ENCODE results near the gene ZNF292. TPM values are rescaled to one million over a fixed set of nuclear protein-coding genes. Genes with fewer than 3 reads are reported as not detected.
A peak's percentile ranks its signal among the peaks of the same experiment; 100 is the strongest.
"Not testable (repeated sequence)": the region's sequence is repeated elsewhere in the genome, so short reads cannot be mapped to it uniquely, and the experiment has no call there.

ZNF292 gene
- total RNA-seq, 1 donor from 2014 or later = 89.9 TPM

- Mint-ChIP-seq H3K27me3 (ENCODE audit: unreplicated experiment) (peaks cover 18% of the 10 kb centered on the region), H3K27ac (ENCODE audit: unreplicated experiment) (peak overlapping the region; percentile 100), H3K36me3 (ENCODE audit: unreplicated experiment) (no peaks in the 10 kb centered on the region), H3K4me1 (ENCODE audit: low read depth, unreplicated experiment) (peaks cover 27% of the 10 kb centered on the region), H3K4me3 (ENCODE audit: unreplicated experiment) (peak overlapping the region; percentile 93), H3K9me3 (ENCODE audit: unreplicated experiment) (peaks cover 20% of the 10 kb centered on the region)
- TF ChIP-seq CTCF (IDR thresholded peaks at IDR 0.05; ENCODE audit: partially characterized antibody, unreplicated experiment) = no peak
- DNase-seq = peak; percentile 84
Observed at GRCh38 chr6:87155842-87156815, 764 bp downstream of the ZNF292 start.

- Mint-ChIP-seq H3K27me3 (ENCODE audit: unreplicated experiment) (peaks cover 18% of the 10 kb centered on the region), H3K27ac (ENCODE audit: unreplicated experiment) (peak overlapping the region; percentile 43), H3K4me3 (ENCODE audit: unreplicated experiment) (peak overlapping the region; percentile 93), H3K4me1 (ENCODE audit: low read depth, unreplicated experiment) (peaks cover 32% of the 10 kb centered on the region), H3K9me3 (ENCODE audit: unreplicated experiment) (peaks cover 20% of the 10 kb centered on the region)
- not testable (repeated sequence) for DNase-seq; H3K36me3 Mint-ChIP-seq (ENCODE audit: unreplicated experiment)
Observed at GRCh38 chr6:87157596-87157995, 2.2 kb downstream of the ZNF292 start.

- H3K27ac Mint-ChIP-seq (ENCODE audit: unreplicated experiment) = no peak overlapping the region
Observed at GRCh38 chr6:87161299-87161698, 5.9 kb downstream of the ZNF292 start.

GRCh38 chr6:87164004-87164403 is 8.6 kb downstream of the ZNF292 start:
- H3K4me3 Mint-ChIP-seq (ENCODE audit: unreplicated experiment) = no peak overlapping the region
- peaks cover 1% of the 10 kb centered on the region for H3K9me3 Mint-ChIP-seq (ENCODE audit: unreplicated experiment)
- peak overlapping the region; percentile 2 for H3K27ac Mint-ChIP-seq (ENCODE audit: unreplicated experiment)
- H3K27me3 Mint-ChIP-seq (ENCODE audit: unreplicated experiment) = no peaks in the 10 kb centered on the region
- peaks cover 41% of the 10 kb centered on the region for H3K4me1 Mint-ChIP-seq (ENCODE audit: low read depth, unreplicated experiment)
- TF ChIP-seq CTCF (IDR thresholded peaks at IDR 0.05; ENCODE audit: partially characterized antibody, unreplicated experiment) = no peak
- H3K36me3 Mint-ChIP-seq (ENCODE audit: unreplicated experiment) = no peaks in the 10 kb centered on the region
- no peak for DNase-seq

More at GRCh38 chr6:87161299-87161698, 5.9 kb downstream of the ZNF292 start:
- no peak for DNase-seq
- no peaks in the 10 kb centered on the region for H3K36me3 Mint-ChIP-seq (ENCODE audit: unreplicated experiment)
- no peak overlapping the region for H3K4me3 Mint-ChIP-seq (ENCODE audit: unreplicated experiment)
- no peak for TF ChIP-seq CTCF (IDR thresholded peaks at IDR 0.05; ENCODE audit: partially characterized antibody, unreplicated experiment)
- peaks cover 3% of the 10 kb centered on the region for H3K27me3 Mint-ChIP-seq (ENCODE audit: unreplicated experiment)
- peaks cover 38% of the 10 kb centered on the region for H3K4me1 Mint-ChIP-seq (ENCODE audit: low read depth, unreplicated experiment)
- H3K9me3 Mint-ChIP-seq (ENCODE audit: unreplicated experiment) = peaks cover 5% of the 10 kb centered on the region

GRCh38 chr6:87164506-87164905 is 9.1 kb downstream of the ZNF292 start:
- no peak for TF ChIP-seq CTCF (IDR thresholded peaks at IDR 0.05; ENCODE audit: partially characterized antibody, unreplicated experiment)
- DNase-seq = no peak
- Mint-ChIP-seq H3K4me3 (ENCODE audit: unreplicated experiment) (no peak overlapping the region), H3K9me3 (ENCODE audit: unreplicated experiment) (peaks cover 1% of the 10 kb centered on the region), H3K27ac (ENCODE audit: unreplicated experiment) (no peak overlapping the region), H3K27me3 (ENCODE audit: unreplicated experiment) (no peaks in the 10 kb centered on the region), H3K36me3 (ENCODE audit: unreplicated experiment) (no peaks in the 10 kb centered on the region), H3K4me1 (ENCODE audit: low read depth, unreplicated experiment) (peaks cover 40% of the 10 kb centered on the region)

Measured in glutamatergic neuron (in vitro differentiated cells).